Neural progenitor cell (in vitro differentiated cells): ENCODE data around the gene PLA2G6.

Experiments
- EZH2phosphoT487 ChIP-seq: fragments of 200-600 bp; sonication (generic); IDR thresholded peaks from 2 replicates; pipeline ENCODE4 v1.6.1; 2017; ENCODE audit warnings: antibody characterized with exemption
- TF ChIP-seq, protein P1 (sequence below): fragments of 200-600 bp; sonication (generic); IDR thresholded peaks from 2 replicates; pipeline ENCODE4 v1.5.1; 2017; ENCODE audit warnings: antibody characterized with exemption, mild to moderate bottlenecking

DNA sequence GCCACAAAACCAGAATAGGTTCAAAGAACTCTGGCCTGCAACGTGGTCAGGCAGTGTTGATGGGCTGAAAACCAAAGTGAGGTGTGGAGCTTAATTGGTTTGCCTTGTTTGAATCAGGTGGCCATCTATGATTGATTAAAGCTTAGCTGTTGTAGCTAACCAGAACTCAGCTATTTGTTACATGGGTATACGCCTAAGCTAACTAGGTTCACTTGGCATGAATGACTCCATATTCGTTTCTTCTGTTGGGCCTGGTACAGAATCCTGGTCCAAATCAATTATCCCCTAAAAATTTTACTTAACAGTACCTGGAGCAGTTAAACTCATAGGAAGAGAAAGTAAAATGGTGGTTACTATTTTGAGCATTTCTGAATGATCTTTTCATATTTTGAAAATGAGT is 63.4 kb downstream of the PLA2G6 start:
- TF ChIP-seq, protein P1, sequence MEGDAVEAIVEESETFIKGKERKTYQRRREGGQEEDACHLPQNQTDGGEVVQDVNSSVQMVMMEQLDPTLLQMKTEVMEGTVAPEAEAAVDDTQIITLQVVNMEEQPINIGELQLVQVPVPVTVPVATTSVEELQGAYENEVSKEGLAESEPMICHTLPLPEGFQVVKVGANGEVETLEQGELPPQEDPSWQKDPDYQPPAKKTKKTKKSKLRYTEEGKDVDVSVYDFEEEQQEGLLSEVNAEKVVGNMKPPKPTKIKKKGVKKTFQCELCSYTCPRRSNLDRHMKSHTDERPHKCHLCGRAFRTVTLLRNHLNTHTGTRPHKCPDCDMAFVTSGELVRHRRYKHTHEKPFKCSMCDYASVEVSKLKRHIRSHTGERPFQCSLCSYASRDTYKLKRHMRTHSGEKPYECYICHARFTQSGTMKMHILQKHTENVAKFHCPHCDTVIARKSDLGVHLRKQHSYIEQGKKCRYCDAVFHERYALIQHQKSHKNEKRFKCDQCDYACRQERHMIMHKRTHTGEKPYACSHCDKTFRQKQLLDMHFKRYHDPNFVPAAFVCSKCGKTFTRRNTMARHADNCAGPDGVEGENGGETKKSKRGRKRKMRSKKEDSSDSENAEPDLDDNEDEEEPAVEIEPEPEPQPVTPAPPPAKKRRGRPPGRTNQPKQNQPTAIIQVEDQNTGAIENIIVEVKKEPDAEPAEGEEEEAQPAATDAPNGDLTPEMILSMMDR, result no peak
- no peak for TF ChIP-seq EZH2phosphoT487
